Mesenchymal stem cell (in vitro differentiated cells and primary cell): ENCODE results near the gene GTF3C1.

ENCODE experiments used
- DNase-seq: peaks from one replicate; pipeline ENCODE4 v3.0.0-alpha.2; 2013
- H2AFZ ChIP-seq: one replicate; pipeline ENCODE4 v1.6.1; 2013; ENCODE audit warnings: low read depth, mild to moderate bottlenecking, control low read depth, inconsistent platforms, low read length, moderate library complexity
- H2AK5ac ChIP-seq: 2 replicates; pipeline ENCODE4 v1.6.1; 2013; ENCODE audit warnings: low read length, moderate library complexity, mild to moderate bottlenecking, inconsistent platforms; ENCODE audit not compliant: severe bottlenecking
- H2BK120ac ChIP-seq: one replicate; pipeline ENCODE4 v1.6.1; 2013; ENCODE audit warnings: low read depth, mild to moderate bottlenecking, inconsistent platforms, low read length, moderate library complexity
- H2BK12ac ChIP-seq, 2 experiments: one replicate each; pipeline ENCODE4 v1.6.1; 2013; ENCODE audit warnings: inconsistent platforms in 2 of 2, low read length in 2 of 2, mild to moderate bottlenecking in 2 of 2, moderate library complexity in 2 of 2, control low read depth in 1 of 2
- H2BK15ac ChIP-seq: one replicate; pipeline ENCODE4 v1.6.1; 2013; ENCODE audit warnings: mild to moderate bottlenecking, low read depth, inconsistent platforms; ENCODE audit not compliant: poor library complexity, severe bottlenecking
- H2BK5ac ChIP-seq: 2 replicates; pipeline ENCODE4 v1.6.1; 2013; ENCODE audit warnings: low read depth, mild to moderate bottlenecking, low read length, control low read depth, inconsistent platforms; ENCODE audit not compliant: poor library complexity, severe bottlenecking
- H3K14ac ChIP-seq, 2 experiments: one replicate each; pipeline ENCODE4 v1.6.1; 2013; ENCODE audit warnings: inconsistent platforms in 2 of 2, low read length in 2 of 2, control low read depth in 1 of 2, mild to moderate bottlenecking in 1 of 2, moderate library complexity in 1 of 2
- H3K18ac ChIP-seq, 2 experiments: one replicate each; pipeline ENCODE4 v1.6.1; 2013; ENCODE audit warnings: inconsistent platforms in 2 of 2, low read length in 2 of 2, control low read depth in 1 of 2, low read depth in 1 of 2, mild to moderate bottlenecking in 1 of 2
- H3K23ac ChIP-seq, 2 experiments: one replicate each; pipeline ENCODE4 v1.6.1; 2013; ENCODE audit warnings: inconsistent platforms in 2 of 2, low read length in 2 of 2, mild to moderate bottlenecking in 2 of 2, moderate library complexity in 2 of 2, control low read depth in 1 of 2
- H3K27ac ChIP-seq: 2 replicates; pipeline ENCODE4 v1.5.1; 2013; ENCODE audit warnings: mild to moderate bottlenecking, moderate library complexity, low read length, control low read depth, inconsistent platforms; ENCODE audit not compliant: poor library complexity, severe bottlenecking
- H3K27me3 ChIP-seq, 2 experiments: 2 replicates each; pipeline versions ENCODE4 v1.6.1 to v1.7.0; 2013; ENCODE audit warnings: low read length in 2 of 2, mild to moderate bottlenecking in 2 of 2, moderate library complexity in 2 of 2, control low read depth in 1 of 2, inconsistent platforms in 1 of 2; ENCODE audit not compliant: control insufficient read depth in 1 of 2, insufficient read depth in 1 of 2
- H3K36me3 ChIP-seq, 2 experiments: 2 replicates each; pipeline versions ENCODE4 v1.6.1 to v1.7.0; 2013; ENCODE audit warnings: low read length in 2 of 2, control low read depth in 1 of 2, inconsistent platforms in 1 of 2, low read depth in 1 of 2, mild to moderate bottlenecking in 1 of 2; ENCODE audit not compliant: insufficient read depth in 2 of 2, control insufficient read depth in 1 of 2
- H3K4ac ChIP-seq, 2 experiments: one replicate each; pipeline ENCODE4 v1.6.1; 2013; ENCODE audit warnings: inconsistent platforms in 2 of 2, low read length in 2 of 2, mild to moderate bottlenecking in 2 of 2, moderate library complexity in 2 of 2, control low read depth in 1 of 2, low read depth in 1 of 2
- H3K4me1 ChIP-seq: 2 replicates; pipeline ENCODE4 v1.6.1; 2013; ENCODE audit warnings: low read depth, low read length, control low read depth; ENCODE audit not compliant: control insufficient read depth, insufficient read depth
- H3K4me2 ChIP-seq: 2 replicates; pipeline ENCODE4 v1.6.1; 2013; ENCODE audit warnings: low read length, mild to moderate bottlenecking, inconsistent platforms; ENCODE audit not compliant: poor library complexity, severe bottlenecking
- H3K4me3 ChIP-seq, 2 experiments: 2 replicates each; pipeline versions ENCODE4 v1.5.1 to v1.7.0; 2013; ENCODE audit warnings: low read length in 2 of 2, mild to moderate bottlenecking in 2 of 2, control low read depth in 1 of 2, low read depth in 1 of 2; ENCODE audit not compliant: insufficient read depth in 1 of 2
- H3K79me1 ChIP-seq: replicated peaks from 2 replicates; pipeline ENCODE4 v1.6.1; 2013; ENCODE audit warnings: mild to moderate bottlenecking, control low read depth, low read length, inconsistent platforms; ENCODE audit not compliant: poor library complexity, severe bottlenecking
- H3K9ac ChIP-seq: 2 replicates; pipeline ENCODE4 v1.7.0; 2013; ENCODE audit warnings: mild to moderate bottlenecking, low read length, moderate library complexity
- H3K9me3 ChIP-seq: 2 replicates; pipeline ENCODE4 v1.7.0; 2013; ENCODE audit warnings: mild to moderate bottlenecking, low read length; ENCODE audit not compliant: control insufficient read depth
- H4K8ac ChIP-seq: one replicate; pipeline ENCODE4 v1.6.1; 2013; ENCODE audit warnings: inconsistent platforms, mild to moderate bottlenecking, low read length, moderate library complexity
- H4K91ac ChIP-seq: one replicate; pipeline ENCODE4 v1.6.1; 2013; ENCODE audit warnings: mild to moderate bottlenecking, low read length, inconsistent platforms
- WGBS: methylation state at CpG from one replicate; pipeline ENCODE4 v1.1.7; 2013; ENCODE audit warnings: mixed read lengths; 5-methylcytosine and 5-hydroxymethylcytosine counted together

GTF3C1 gene

DNA sequence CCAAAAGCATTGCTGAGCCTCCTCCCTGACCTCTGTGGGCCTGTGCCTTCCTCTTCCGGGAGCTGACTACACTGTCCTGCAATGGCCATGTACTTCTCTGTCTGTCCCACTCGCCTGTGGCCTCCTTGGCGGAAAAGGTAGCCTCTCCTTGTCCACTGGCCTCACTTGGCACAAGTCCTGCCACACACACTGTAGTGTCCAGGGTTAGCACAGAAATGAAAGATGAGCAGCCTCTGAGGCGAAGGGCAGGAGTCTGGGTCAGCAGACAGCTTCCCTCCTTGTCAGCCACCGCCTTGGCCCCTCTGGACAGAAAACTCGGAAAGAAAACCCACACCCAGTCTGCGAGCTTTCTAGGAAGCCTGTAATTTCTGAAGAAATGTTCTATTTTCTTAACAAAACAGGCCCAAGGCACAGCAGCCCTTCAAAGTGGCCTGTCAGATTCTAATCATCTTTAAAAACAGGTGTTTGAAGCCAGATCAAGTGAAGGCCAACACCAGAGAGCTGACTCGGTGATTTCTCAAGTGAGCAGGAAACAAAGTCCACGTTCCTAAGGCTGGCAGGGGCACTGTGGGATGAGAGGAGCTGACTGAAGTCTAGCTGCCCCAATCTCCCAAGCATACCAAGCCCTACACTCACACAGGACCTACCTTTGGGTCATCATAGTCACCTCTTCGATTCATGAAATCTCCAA is 67.2 kb downstream of the GTF3C1 start:
- H3K36me3 ChIP-seq, result peaks cover 72 to 96% of the 10 kb centered on the region in 2 experiments
- H3K4me2 ChIP-seq, result no peak overlapping the region
- no peak overlapping the region for H2BK5ac ChIP-seq
- 97% methylated on average over 10 of the region's 10 CpGs for WGBS
- H3K4ac ChIP-seq, result no peak overlapping the region
- H3K18ac ChIP-seq, result no peak overlapping the region
- H3K4me3 ChIP-seq, result no peak overlapping the region
- no peak overlapping the region for H2AK5ac ChIP-seq
- no peaks in the 10 kb centered on the region for H3K9me3 ChIP-seq
- no peak for DNase-seq
- H3K23ac ChIP-seq, result no peak overlapping the region
- no peak overlapping the region for H2BK12ac ChIP-seq
- no peak overlapping the region for H4K8ac ChIP-seq
- no peak overlapping the region for H3K14ac ChIP-seq
- H3K4me1 ChIP-seq, result peaks cover 7% of the 10 kb centered on the region
- H4K91ac ChIP-seq, result no peak overlapping the region
- H3K79me1 ChIP-seq, result peaks cover 19% of the 10 kb centered on the region
- H3K27me3 ChIP-seq, result no peaks in the 10 kb centered on the region
- no peak overlapping the region for H2BK120ac ChIP-seq
- H3K9ac ChIP-seq, result no peak overlapping the region
- H2AFZ ChIP-seq, result no peak overlapping the region
- no peak overlapping the region for H2BK15ac ChIP-seq
- no peak overlapping the region for H3K27ac ChIP-seq

DNA sequence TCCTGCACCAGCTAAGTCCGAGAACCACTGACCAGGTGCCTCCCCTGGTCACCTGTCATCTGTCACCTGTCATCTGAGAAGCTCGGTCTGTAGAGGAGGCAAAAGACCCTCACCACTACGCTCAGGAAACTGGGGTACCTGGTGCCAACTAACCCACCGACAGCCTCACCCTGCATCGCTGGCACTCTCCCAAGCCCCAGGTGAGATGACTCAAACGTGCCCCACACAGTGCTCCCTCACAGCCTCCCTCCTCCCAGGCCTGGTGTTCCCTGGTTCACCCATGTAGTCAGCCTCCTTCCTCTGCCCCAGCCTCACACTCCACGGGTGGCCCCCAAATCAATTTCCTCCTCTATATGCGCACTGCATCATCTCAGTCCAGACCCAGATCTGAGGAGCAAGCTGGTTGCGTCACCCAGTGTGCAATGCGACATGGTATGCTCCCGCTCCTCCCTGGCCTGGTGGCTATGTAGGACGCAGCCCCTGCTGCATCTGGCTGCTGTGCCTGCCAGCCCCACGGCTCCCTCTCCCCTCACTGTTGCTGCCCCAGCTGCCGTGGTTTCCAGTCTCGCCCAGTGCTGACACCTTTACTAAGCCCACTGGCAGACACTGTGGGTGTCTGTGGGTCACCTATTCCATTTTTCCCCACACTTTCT is 68.3 kb downstream of the GTF3C1 start:
- H2AFZ ChIP-seq, result no peak overlapping the region
- no peak overlapping the region for H3K4ac ChIP-seq
- H3K23ac ChIP-seq, result no peak overlapping the region
- H3K4me1 ChIP-seq, result peaks cover 6% of the 10 kb centered on the region
- H2BK5ac ChIP-seq, result no peak overlapping the region
- no peaks in the 10 kb centered on the region for H3K27me3 ChIP-seq
- no peak overlapping the region for H2BK120ac ChIP-seq
- no peak overlapping the region for H3K18ac ChIP-seq
- H3K4me2 ChIP-seq, result no peak overlapping the region
- no peak overlapping the region for H3K9ac ChIP-seq
- no peak overlapping the region for H2BK15ac ChIP-seq
- no peak overlapping the region for H2AK5ac ChIP-seq
- H2BK12ac ChIP-seq, result no peak overlapping the region
- no peak overlapping the region for H3K27ac ChIP-seq
- no peak overlapping the region for H4K8ac ChIP-seq
- no peak for DNase-seq
- peaks cover 17% of the 10 kb centered on the region for H3K79me1 ChIP-seq
- H3K4me3 ChIP-seq, result no peak overlapping the region
- H3K36me3 ChIP-seq, result peaks cover 69 to 97% of the 10 kb centered on the region in 2 experiments
- no peaks in the 10 kb centered on the region for H3K9me3 ChIP-seq
- WGBS, result 95% methylated on average over 15 of the region's 15 CpGs
- H3K14ac ChIP-seq, result no peak overlapping the region
- no peak overlapping the region for H4K91ac ChIP-seq

DNA sequence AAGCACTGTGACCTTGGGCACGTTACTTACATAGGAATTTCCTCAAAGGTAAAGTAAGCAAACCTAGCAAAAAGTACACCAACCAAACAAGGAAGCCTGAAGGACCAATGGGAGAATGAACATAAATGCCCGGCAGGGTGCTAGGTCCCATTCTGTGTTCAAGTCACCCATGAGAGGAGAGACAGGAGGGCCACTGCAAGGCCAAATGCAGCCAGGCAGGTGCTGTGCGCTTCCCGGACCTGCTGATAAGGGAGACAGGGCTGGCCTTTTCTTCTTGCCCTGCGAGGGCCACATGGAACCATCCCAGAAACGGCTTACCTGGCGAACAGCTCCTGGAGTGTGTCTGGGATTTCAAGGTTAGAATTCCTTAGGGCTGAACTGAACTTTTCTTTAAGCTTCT is 69.0 kb downstream of the GTF3C1 start:
- Histone ChIP-seq H2AFZ (no peak overlapping the region), H4K91ac (no peak overlapping the region), H3K18ac (no peak overlapping the region), H2AK5ac (no peak overlapping the region), H3K36me3 (peaks cover 69 to 97% of the 10 kb centered on the region in 2 experiments), H3K9me3 (no peaks in the 10 kb centered on the region), H2BK5ac (no peak overlapping the region), H3K4me3 (no peak overlapping the region), H2BK120ac (no peak overlapping the region), H2BK12ac (no peak overlapping the region), H3K9ac (no peak overlapping the region), H3K27ac (no peak overlapping the region), H3K14ac (no peak overlapping the region), H4K8ac (no peak overlapping the region), H3K79me1 (peaks cover 16% of the 10 kb centered on the region), H3K23ac (no peak overlapping the region), H3K4me2 (no peak overlapping the region), H2BK15ac (no peak overlapping the region), H3K4me1 (peaks cover 7% of the 10 kb centered on the region), H3K27me3 (no peaks in the 10 kb centered on the region), H3K4ac (no peak overlapping the region)
- WGBS, result 96% methylated on average over 7 of the region's 7 CpGs
- no peak for DNase-seq

DNA sequence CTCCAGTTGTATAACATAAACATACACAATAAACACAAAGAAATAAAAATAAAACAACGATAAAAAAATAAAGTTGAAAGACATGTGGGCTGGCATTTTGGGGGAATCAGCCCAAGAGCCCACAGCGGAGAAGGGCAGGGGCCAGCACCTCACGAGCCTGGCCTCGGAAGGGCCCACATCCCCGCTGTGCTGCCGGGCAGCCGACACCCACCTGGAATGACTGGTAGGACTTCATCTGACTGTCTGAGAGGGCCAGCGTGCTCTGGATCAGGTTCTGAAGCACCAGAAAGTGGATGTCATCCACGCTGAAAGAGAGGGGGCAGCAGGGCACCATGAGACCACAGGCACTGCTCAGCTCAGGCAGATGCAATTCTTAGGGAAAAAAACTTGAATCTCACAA is 73.5 kb downstream of the GTF3C1 start:
- 93% methylated on average over 9 of the region's 9 CpGs for WGBS
- peaks cover 27% of the 10 kb centered on the region for H3K4me1 ChIP-seq
- H2AFZ ChIP-seq, result no peak overlapping the region
- H3K79me1 ChIP-seq, result peaks cover 11% of the 10 kb centered on the region
- no peaks in the 10 kb centered on the region for H3K9me3 ChIP-seq
- no peak overlapping the region for H3K18ac ChIP-seq
- H4K91ac ChIP-seq, result peak overlapping the region; percentile 18
- peak overlapping the region in 1 of 2 experiments; percentile 86 for H3K14ac ChIP-seq
- no peaks in the 10 kb centered on the region for H3K27me3 ChIP-seq
- no peak overlapping the region for H3K23ac ChIP-seq
- peak overlapping the region; percentile 58 for H3K9ac ChIP-seq
- H3K36me3 ChIP-seq, result peaks cover 61 to 90% of the 10 kb centered on the region in 2 experiments
- H3K4me3 ChIP-seq, result no peak overlapping the region
- DNase-seq, result no peak
- peak overlapping the region; percentile 87 for H3K27ac ChIP-seq
- peak overlapping the region; percentile 85 for H2BK5ac ChIP-seq
- no peak overlapping the region for H4K8ac ChIP-seq
- no peak overlapping the region for H3K4me2 ChIP-seq
- no peak overlapping the region for H2BK12ac ChIP-seq
- H2AK5ac ChIP-seq, result peak overlapping the region; percentile 83
- H2BK120ac ChIP-seq, result no peak overlapping the region
- H2BK15ac ChIP-seq, result no peak overlapping the region
- no peak overlapping the region for H3K4ac ChIP-seq
